Cardiac septum (tissue), 1 donor: ENCODE measurements around the gene SMIM7. TPM values are rescaled to one million over a fixed set of nuclear protein-coding genes. Genes with fewer than 3 reads are reported as not detected.
"Not testable (repeated sequence)": the region's sequence is repeated elsewhere in the genome, so short reads cannot be mapped to it uniquely, and the experiment has no call there.

Source experiments
- DNase-seq: peaks from one replicate; pipeline ENCODE4 v3.0.0-alpha.2; 2020; ENCODE audit warnings: low spot score
- intact Hi-C: fragments of 100-400 bp; cut with DNase I; formaldehyde crosslinking; loops from one replicate; pipeline ENCODE4 v1.14.0; 2022
- long read RNA-seq: library from polyadenylated mRNA; unstranded; transcript quantifications from one replicate; pipeline ENCODE4 v2.0.0, GENCODE V29; 2021
- total RNA-seq: library from RNA; stranded (reverse); fragmentation: NEBNext Ultra II Directional; extraction: Animal tissue kit (Norgen Biotek cat#: 25700); gene quantifications from one replicate; pipeline ENCODE4 v1.2.1, GENCODE V29; 2021
- donor health status: DM: no; HTN: no; CAD: no.

SMIM7 gene
- total RNA-seq = 47.0 TPM
- long read RNA-seq, transcript SMIM7-208 (5 exons, 2,776 nt) = major isoform, 43 of 86 reads
- long read RNA-seq, transcript SMIM7-215 (6 exons, 975 nt) = minor isoform, 5 of 86 reads
- long read RNA-seq, transcript SMIM7-214 (4 exons, 1,075 nt) = minor isoform, 10 of 86 reads
- long read RNA-seq, partial matches to known transcripts = 2 of 86 reads
- long read RNA-seq, other reads (novel, unspliced or antisense) = 18 of 86 reads

- intact Hi-C loops = no loop called here
- peak; percentile 99 for DNase-seq
These were observed at the start of gene SMIM7 for GRCh38 chr19:16659832-16660708. SMIM7 (minus strand) TSS chr19:16660144; CDS start chr19:16660110, 34 bp downstream.

- intact Hi-C loops = no loop called here
- no peak for DNase-seq
These were observed 43.7 kb upstream of the SMIM7 start for GRCh38 chr19:16703677-16704076.

GRCh38 chr19:16702123-16702522 lies 42.2 kb upstream of the SMIM7 start:
- intact Hi-C loops = no loop called here

GRCh38 chr19:16698914-16699313 lies 39.0 kb upstream of the SMIM7 start:
- intact Hi-C loops = no loop called here
- no peak for DNase-seq

More at GRCh38 chr19:16702123-16702522, 42.2 kb upstream of the SMIM7 start:
- DNase-seq = no peak

- intact Hi-C loops = no loop called here
- no peak for DNase-seq
These were observed 28.1 kb upstream of the SMIM7 start for GRCh38 chr19:16688084-16688483.

GRCh38 chr19:16684216-16684615 lies 24.3 kb upstream of the SMIM7 start:
- no peak for DNase-seq
- intact Hi-C loops = no loop called here

- intact Hi-C loops = no loop called here
- no peak for DNase-seq
These were observed 22.6 kb upstream of the SMIM7 start for GRCh38 chr19:16682539-16682938.

GRCh38 chr19:16679811-16680210 lies 19.9 kb upstream of the SMIM7 start:
- intact Hi-C loops = no loop called here
- no peak for DNase-seq

GRCh38 chr19:16678498-16678897 lies 18.6 kb upstream of the SMIM7 start:
- no peak for DNase-seq
- intact Hi-C loops = no loop called here

- DNase-seq = no peak
- intact Hi-C loops = no loop called here
These were observed 17.1 kb upstream of the SMIM7 start for GRCh38 chr19:16677055-16677454.

- DNase-seq = no peak
- intact Hi-C loops = no loop called here
These were observed 16.3 kb upstream of the SMIM7 start for GRCh38 chr19:16676101-16676798.

GRCh38 chr19:16673839-16674238 lies 13.9 kb upstream of the SMIM7 start:
- intact Hi-C loops, DNase-seq: not testable (repeated sequence)

GRCh38 chr19:16673231-16673630 lies 13.3 kb upstream of the SMIM7 start:
- DNase-seq = no peak
- intact Hi-C loops = no loop called here

GRCh38 chr19:16671652-16672274 lies 11.8 kb upstream of the SMIM7 start:
- no peak for DNase-seq
- intact Hi-C loops = no loop called here

GRCh38 chr19:16670291-16670690 lies 10.3 kb upstream of the SMIM7 start:
- no peak for DNase-seq
- intact Hi-C loops = no loop called here

GRCh38 chr19:16668702-16669101 lies 8.8 kb upstream of the SMIM7 start:
- intact Hi-C loops, DNase-seq: not testable (repeated sequence)

- intact Hi-C loops = no loop called here
- DNase-seq = no peak
These were observed 8.2 kb upstream of the SMIM7 start for GRCh38 chr19:16668176-16668575.

GRCh38 chr19:16661480-16662034 lies 1.6 kb upstream of the SMIM7 start:
- DNase-seq = peak; percentile 76
- intact Hi-C loops = no loop called here

GRCh38 chr19:16660763-16661479 lies 977 bp upstream of the SMIM7 start, which contains the start of gene TMEM38A:
TMEM38A (plus strand) TSS chr19:16661139; CDS start chr19:16661218, 79 bp downstream.
- intact Hi-C loops = no loop called here
- peak; percentile 76 for DNase-seq
